Kidney (tissue), 14 donors: ENCODE data around the gene TSC22D3. TPM values are rescaled to one million over a fixed set of nuclear protein-coding genes. Genes with fewer than 3 reads are reported as not detected.

Source experiments
- DNase-seq, 5 donors: peaks; one replicate each; pipeline ENCODE4 v3.0.0-alpha.2; 2013 to 2020
- FAIRE-seq: peaks from 2 replicates; lab custom pipeline; 2012; peaks lifted over from hg19 to GRCh38; lab: Jason Lieb, UNC
- H3K27ac ChIP-seq, 2 donors: one replicate each; pipeline ENCODE4 v1.7.0; 2013; ENCODE audit warnings: low read depth in 2 of 2, low read length in 2 of 2, inconsistent platforms in 1 of 2
- H3K27me3 ChIP-seq: one replicate; pipeline ENCODE4 v1.7.1; 2013; ENCODE audit warnings: low read length, inconsistent platforms; ENCODE audit not compliant: control insufficient read depth, insufficient read depth
- H3K36me3 ChIP-seq, 3 donors: one replicate each; pipeline versions ENCODE4 v1.7.0 to v1.7.1; 2013; ENCODE audit warnings: low read length in 3 of 3, control low read depth in 1 of 3, inconsistent platforms in 1 of 3; ENCODE audit not compliant: insufficient read depth in 3 of 3, control insufficient read depth in 2 of 3
- H3K4me1 ChIP-seq, 3 donors: one replicate each; pipeline versions ENCODE4 v1.7.0 to v1.7.1; 2013; ENCODE audit warnings: low read length in 3 of 3, inconsistent platforms in 1 of 3, low read depth in 1 of 3; ENCODE audit not compliant: control insufficient read depth in 2 of 3, insufficient read depth in 2 of 3
- H3K4me3 ChIP-seq, 3 donors: one replicate each; pipeline versions ENCODE4 v1.7.0 to v1.8.1; 2013; ENCODE audit warnings: low read length in 3 of 3, control low read depth in 1 of 3, inconsistent platforms in 1 of 3
- H3K9ac ChIP-seq, 3 donors: one replicate each; pipeline versions ENCODE4 v1.7.0 to v1.7.1; 2013; ENCODE audit warnings: low read length in 3 of 3, control low read depth in 1 of 3, inconsistent platforms in 1 of 3
- H3K9me3 ChIP-seq, 3 donors: one replicate each; pipeline versions ENCODE4 v1.7.0 to v1.7.1; 2013; ENCODE audit warnings: low read length in 3 of 3, control low read depth in 1 of 3, inconsistent platforms in 1 of 3; ENCODE audit not compliant: control insufficient read depth in 2 of 3, insufficient read depth in 1 of 3
- CTCF ChIP-seq: IDR thresholded peaks from 3 replicates; pipeline ENCODE4 v1.5.1; 2012; ENCODE audit warnings: mild to moderate bottlenecking, moderate library complexity, borderline replicate concordance; ENCODE audit not compliant: insufficient read depth; ENCODE audit errors: extremely low read depth
- intact Hi-C: fragments of 100-400 bp; cut with DNase I; formaldehyde crosslinking; loops from one replicate; pipeline ENCODE4 v1.11.1; 2022
- polyA plus RNA-seq: library from polyadenylated mRNA; stranded (reverse); fragments of 350-450 nt; fragmentation: Illumina TruSeq; extraction: RNeasy Lipid Tissue Mini Kit (QIAGEN cat#74804); gene quantifications from one replicate; pipeline ENCODE4 v1.2.3, GENCODE V29; 2014; ENCODE audit warnings: low read depth, low replicate concordance; ENCODE audit not compliant: insufficient read depth
- total RNA-seq: library from RNA; stranded (reverse); fragmentation: NEBNext Ultra II Directional; extraction: Animal tissue kit (Norgen Biotek cat#: 25700); gene quantifications from one replicate; pipeline ENCODE4 v1.2.1, GENCODE V29; 2021
- donor health status: control.
- donor health status: control.
- donor health status: control.
- donor health status: control.
- donor health status: control.
- donor health status: DM: yes; HTN: yes; CAD: no.
- donor health status: Normal renal cell carcinoma (clear cell type).

The TSC22D3 gene
- total and polyA plus RNA-seq, 2 donors from 2014 or later = 160 to 320 TPM

GRCh38 chrX:107728371-107729099, 47.1 kb downstream of the TSC22D3 start:
- peaks cover 0 to 27% (median 18%) of the 10 kb centered on the region in 3 donors for H3K4me1 ChIP-seq
- no peak overlapping the region for H3K4me3 ChIP-seq
- intact Hi-C loops = no loop called here
- DNase-seq = no peak
- no peak overlapping the region for H3K27ac ChIP-seq
- no peak for TF ChIP-seq CTCF
- H3K27me3 ChIP-seq = peaks cover 2% of the 10 kb centered on the region
- no peak for FAIRE-seq
- no peak overlapping the region for H3K9ac ChIP-seq
- H3K36me3 ChIP-seq = no peaks in the 10 kb centered on the region
- H3K9me3 ChIP-seq = no peaks in the 10 kb centered on the region

- intact Hi-C loops = no loop called here
- Histone ChIP-seq H3K4me1 (peaks cover 0 to 26% (median 18%) of the 10 kb centered on the region in 3 donors), H3K4me3 (no peak overlapping the region), H3K27ac (no peak overlapping the region), H3K27me3 (peaks cover 2% of the 10 kb centered on the region), H3K9me3 (no peaks in the 10 kb centered on the region), H3K36me3 (no peaks in the 10 kb centered on the region), H3K9ac (no peak overlapping the region)
- DNase-seq = no peak
- no peak for TF ChIP-seq CTCF
- peak; percentile 79 for FAIRE-seq
These were observed 48.6 kb downstream of the TSC22D3 start for GRCh38 chrX:107726816-107727534.

- peaks cover 0 to 20% (median 11%) of the 10 kb centered on the region in 3 donors for H3K4me1 ChIP-seq
These were observed 49.6 kb downstream of the TSC22D3 start for GRCh38 chrX:107725761-107726555.

More at GRCh38 chrX:107725761-107726555, 49.6 kb downstream of the TSC22D3 start:
- Histone ChIP-seq H3K27ac (no peak overlapping the region), H3K27me3 (peaks cover under 1% of the 10 kb centered on the region), H3K9ac (no peak overlapping the region), H3K9me3 (no peaks in the 10 kb centered on the region), H3K36me3 (no peaks in the 10 kb centered on the region), H3K4me3 (no peak overlapping the region)
- intact Hi-C loops = no loop called here
- FAIRE-seq (no peak), DNase-seq (no peak)
- TF ChIP-seq CTCF = no peak
